ENCODE data around the gene APCDD1.
"Not testable (repeated sequence)": the region's sequence is repeated elsewhere in the genome, so short reads cannot be mapped to it uniquely, and the experiment has no call there.

APCDD1 gene

DNA sequence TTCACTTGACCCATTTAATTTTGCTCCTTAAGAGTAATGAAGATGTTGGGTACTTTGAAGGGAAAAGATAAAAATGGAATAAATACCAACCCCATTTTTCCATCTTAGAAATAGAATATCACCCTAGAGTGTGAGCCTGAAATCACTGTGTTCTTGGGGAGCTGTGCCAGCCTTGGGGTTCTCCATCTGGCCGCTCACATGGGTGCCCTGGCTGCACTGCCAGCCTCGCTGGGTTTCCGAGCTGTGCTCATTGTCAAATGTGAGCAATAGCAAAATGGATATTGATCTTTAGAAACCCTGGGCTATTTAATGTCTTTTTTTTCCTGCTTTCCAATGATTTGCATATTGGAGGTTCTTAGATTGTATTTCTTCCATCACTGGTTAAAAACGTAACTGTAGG lies 9.3 kb downstream of the APCDD1 start:
- DNase-seq = no peak

DNA sequence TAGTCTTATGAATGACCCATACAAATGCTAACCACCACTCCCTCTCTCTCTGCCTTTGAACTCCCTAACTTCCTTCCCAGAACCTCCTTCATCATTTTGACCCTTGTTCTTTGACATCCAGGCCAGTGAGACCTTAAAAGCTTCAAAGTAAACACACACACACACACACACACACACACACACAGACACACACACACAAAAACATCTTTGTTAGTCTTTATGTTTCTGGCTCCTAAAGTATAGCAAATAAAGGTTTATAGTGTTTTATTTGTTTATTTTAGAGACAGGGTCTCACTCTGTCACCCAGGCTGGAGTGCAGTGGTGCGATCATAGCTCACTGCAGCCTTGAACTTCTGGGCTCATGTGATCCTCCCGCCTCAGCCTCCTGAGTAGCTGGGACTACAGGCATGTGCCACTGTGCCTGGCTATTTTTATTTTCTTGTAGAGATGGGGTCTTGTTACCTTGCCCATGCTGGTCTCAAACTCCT lies 9.8 kb downstream of the APCDD1 start:
- not testable (repeated sequence) for DNase-seq

DNA sequence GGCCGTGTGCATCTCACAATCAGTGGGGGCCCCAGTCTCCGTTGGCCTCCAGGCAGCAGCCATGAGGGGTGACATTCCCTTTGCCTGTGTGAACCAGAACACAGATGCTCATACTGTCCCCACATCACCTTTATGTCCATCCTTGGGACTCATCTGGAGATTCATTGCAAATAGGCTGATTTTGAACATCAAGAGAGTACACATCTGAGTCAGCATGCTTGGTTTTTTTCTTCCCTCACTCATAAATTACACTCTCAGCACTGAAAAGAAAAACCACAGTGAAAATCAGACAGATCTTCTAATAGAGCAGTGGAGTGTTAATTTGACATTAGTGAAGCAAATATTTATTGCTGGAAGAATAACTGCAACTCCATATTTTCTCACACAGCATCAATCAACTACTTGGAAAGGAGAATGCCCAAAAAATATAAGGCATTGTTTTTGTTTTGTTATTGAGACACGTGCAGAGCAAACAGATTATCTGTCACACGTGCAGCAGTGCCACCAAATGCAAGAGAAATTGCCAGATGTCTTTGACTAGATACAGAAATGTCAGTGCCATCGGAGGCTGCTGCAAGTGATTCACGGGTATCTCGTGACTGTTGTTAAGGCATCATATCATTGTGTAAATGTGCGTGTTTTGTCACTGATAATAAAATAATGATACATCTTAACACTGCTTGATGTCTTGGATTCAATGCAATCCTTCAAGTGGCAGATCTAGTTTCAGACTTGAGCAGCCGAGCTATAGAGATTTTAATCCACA lies 10.9 kb downstream of the APCDD1 start:
- DNase-seq = no peak

DNA sequence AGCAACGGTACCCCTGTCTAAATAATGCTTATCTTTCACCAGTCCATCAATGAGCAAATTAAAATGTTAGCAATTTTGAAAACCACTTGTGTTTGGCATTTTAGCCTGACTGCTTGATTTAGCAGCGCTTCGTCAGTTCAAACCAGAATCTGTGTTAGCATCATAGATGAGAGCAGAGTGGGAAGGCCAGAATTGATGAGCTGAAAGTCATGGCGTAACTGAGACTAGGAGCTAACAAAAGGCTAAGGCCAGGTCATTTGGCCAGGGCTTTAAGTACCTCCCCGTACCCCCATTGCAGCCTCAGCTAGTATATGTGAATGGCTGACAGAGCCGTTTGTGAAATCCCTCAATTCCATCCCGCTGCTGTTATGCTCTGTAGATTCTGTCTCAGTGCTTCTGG lies 16.0 kb downstream of the APCDD1 start:
- DNase-seq = no peak

GRCh38 chr18:10471574-10471973 lies 17.1 kb downstream of the APCDD1 start:
- DNase-seq = no peak

DNA sequence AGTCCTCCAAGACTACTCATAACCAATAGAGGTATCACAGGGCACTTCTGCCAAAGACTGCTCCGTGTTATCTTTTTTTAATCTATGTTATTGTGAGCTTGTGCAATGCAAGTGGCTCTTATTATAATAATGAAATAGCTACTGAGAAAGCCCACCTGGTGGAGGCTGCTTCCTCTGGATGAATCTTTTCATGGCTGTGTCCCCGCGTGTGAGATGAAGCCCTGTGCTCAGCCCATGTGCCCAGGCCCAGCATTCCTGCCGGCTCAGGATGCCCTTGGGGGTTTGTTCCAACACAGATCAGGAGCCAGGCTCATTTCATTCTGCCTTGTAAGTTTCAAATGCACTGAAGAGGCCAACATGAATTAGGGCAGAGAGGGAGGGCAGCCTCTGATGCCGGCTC lies 18.7 kb downstream of the APCDD1 start:
- DNase-seq = no peak

DNA sequence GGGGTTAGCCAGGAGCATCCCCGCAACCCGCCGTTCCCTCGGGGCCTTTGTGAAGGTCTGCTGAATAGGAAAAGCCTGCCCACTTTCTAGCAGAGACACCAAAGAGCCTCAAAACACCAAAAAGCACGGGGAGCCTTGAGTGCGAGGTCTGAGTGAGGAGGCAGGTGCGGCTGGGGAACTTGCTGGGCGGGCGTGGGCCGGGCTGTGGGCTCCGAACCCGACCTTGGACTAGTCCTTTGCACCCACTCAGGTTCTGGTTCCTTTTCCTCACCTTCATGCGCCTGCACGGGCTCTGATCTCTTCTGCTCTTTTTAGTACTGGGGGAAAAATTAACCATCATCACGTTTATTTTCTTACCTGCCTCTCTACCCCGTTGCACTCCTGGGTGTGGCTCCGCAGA lies 19.9 kb downstream of the APCDD1 start:
- no peak for DNase-seq

DNA sequence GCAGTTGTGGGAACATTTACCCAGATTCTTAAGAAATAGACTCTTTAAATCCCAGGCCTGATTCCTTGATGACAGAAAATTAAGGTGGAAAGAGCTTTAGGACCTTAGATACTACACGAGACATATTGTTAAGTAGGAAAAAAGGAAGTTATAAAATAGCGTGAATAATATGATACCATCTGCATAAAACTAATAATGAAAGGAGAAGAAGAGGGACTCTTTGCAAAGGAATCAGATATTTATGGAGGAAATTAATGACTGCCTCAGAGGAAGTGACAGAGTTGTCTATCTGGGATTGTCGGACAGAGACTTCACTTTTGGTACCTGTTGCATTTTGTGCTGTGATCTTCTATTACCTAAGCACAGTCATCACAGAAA lies 20.8 kb downstream of the APCDD1 start:
- no peak for DNase-seq

DNA sequence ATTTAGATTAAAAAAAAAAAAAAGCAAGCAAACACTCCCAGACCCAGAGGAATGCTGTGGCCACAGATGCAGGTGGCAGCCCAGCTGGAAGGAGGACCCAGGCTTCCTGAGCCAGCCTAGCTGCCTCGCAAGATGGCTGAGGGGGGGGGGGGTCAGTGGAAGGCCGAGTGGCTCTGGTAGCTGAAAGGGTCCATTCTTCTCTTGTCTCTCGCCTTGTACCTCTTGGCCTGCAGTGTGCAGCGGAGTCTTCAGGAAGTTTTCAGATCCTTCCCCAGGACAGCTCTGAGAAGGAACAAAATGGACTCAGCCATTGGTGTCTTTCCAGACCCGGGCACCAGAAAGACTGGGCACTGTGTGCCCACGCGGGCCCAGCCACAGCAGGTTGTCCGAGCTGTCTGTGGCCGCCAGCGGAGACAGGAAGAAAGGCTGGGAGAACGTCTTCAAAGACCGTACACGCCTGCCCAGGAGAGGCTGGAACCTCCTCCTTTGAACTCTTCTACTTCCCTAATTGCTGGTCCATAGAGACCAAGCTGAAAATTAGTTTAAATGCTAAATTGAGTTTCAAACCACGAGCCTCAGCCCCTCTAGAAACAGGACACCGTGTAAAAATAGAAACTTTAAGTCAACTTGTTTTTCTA lies 21.3 kb downstream of the APCDD1 start:
- DNase-seq = no peak

GRCh38 chr18:10476338-10476791 lies 21.9 kb downstream of the APCDD1 start:
- DNase-seq = no peak

GRCh38 chr18:10477121-10477862 lies 22.9 kb downstream of the APCDD1 start:
- DNase-seq = no peak

- no peak for DNase-seq
Measured at GRCh38 chr18:10477863-10478260, 23.4 kb downstream of the APCDD1 start.

DNA sequence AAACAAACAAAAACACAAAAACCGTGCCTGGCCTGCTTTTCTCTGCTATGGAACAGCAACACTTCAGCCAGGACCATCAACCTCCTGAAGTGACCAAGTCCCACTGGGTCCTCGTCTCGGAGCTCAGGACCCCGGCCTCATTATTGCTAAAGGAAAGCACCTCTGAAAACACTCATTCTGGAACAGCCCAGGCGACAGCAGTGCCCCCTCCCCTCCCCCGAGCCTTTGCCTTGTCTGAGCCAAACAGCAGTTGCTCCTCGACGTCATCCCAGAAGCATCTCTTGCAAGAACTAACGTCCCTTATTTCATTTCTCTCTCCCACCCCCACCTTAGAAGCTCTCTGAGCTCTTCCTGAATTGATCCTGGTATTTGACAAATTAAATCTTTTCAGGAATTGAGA lies 27.4 kb downstream of the APCDD1 start:
- DNase-seq = no peak

DNA sequence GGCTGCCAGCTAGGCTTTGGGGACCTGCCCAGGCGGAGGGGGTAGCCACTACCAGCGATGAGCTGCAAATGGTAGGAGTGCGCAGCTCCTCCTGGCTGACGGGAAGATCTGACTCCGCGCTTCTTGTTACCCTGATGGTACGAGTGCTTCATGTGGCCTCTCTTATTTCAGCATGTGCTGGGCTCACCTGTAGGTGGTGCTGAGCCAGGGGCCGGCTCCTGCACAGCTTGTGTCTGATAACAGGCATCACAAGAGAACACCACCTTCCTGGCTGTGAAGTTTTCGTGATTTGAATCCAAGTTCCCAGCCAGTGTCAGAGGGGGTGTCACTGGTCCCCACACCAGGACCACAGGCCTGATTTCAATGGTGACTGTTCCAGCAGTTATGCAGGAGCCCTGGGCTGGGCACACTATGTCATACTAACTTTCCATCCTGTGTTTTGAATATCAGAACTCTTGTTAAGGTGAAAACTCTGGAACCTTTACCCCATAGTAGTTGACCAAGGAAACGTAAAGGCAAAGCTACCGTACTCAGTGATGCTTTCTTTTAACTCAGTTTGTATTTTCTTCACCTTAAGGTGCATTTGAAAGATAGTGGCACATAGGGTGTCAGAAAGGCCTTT lies 28.0 kb downstream of the APCDD1 start:
- no peak for DNase-seq

GRCh38 chr18:10482985-10483949 lies 28.8 kb downstream of the APCDD1 start:
- no peak for DNase-seq

- no peak for DNase-seq
Measured at GRCh38 chr18:10485475-10485874, 31.0 kb downstream of the APCDD1 start.

GRCh38 chr18:10486362-10486761 lies 31.9 kb downstream of the APCDD1 start:
- DNase-seq = no peak

DNA sequence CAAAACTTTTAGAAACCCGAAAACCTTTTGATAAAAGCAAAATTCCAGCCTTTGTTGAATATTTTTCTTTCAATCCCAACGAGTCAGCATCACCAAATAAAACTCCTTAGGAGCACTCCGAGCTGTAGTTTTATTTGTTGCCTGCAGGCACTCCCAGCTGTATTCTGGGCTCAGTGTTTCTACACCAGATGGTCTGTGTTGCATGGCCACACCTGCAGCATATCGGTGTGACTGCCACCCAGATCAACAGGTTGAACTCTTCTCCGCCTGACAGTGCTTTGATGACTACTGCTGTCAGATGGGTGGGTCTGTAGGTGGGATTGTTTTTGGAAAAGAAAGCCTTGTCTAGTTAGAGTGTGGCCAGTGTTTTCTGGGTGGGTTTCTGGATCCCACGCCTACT lies 32.7 kb downstream of the APCDD1 start:
- DNase-seq = no peak

GRCh38 chr18:10488017-10488416 lies 33.6 kb downstream of the APCDD1 start:
- no peak for DNase-seq

DNA sequence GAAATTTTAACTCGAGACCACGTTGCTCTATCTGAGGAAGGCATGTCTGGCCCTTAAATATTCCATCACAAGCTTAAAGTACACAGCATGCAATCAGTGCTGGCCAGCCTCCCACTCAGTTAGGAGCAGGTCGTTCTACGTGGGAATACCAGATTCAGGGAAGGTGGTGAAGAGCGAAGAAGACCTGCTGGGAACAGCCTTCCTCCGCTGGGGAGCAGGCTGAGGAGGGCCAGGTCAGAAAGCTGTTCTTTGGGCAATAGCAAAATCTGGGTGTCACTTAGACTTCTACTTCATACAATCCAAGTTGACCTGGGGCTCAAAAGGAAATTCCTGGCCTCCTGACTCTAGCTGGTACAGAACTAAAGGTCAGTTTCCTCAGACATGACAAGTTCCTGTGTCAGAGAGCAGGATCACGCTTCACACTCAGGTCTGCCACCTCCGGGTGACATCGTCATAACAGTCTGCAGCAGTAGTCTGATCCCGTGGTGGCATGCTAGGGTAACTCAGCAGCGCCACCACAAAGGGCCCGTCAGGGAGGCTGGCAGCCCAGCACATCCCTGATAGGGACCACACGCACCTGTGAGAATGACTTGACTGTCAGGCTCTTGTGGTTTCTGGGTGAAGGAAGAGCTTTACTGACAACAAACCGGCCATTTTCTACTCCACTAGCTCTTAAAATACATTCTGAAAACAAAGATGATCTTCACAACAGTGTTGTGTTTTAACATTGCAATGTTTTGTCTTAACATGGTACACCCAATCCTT lies 36.1 kb downstream of the APCDD1 start:
- no peak for DNase-seq

GRCh38 chr18:10495936-10496335 lies 41.5 kb downstream of the APCDD1 start:
- DNase-seq = no peak
